PC-9 (cell line): Measurements from ENCODE around the gene TMEM221.

Source experiments
- CTCF ChIP-seq: fragments of 200-600 bp; sonication (generic); conservative IDR thresholded peaks from 2 replicates; pipeline ENCODE4 v1.6.1; 2017; ENCODE audit warnings: mixed run types, antibody characterized with exemption, mild to moderate bottlenecking, moderate library complexity
- EZH2 ChIP-seq: fragments of 200-600 bp; sonication (generic); IDR thresholded peaks from 2 replicates; pipeline ENCODE4 v1.8.0; 2017; ENCODE audit warnings: antibody characterized with exemption, low read depth

DNA sequence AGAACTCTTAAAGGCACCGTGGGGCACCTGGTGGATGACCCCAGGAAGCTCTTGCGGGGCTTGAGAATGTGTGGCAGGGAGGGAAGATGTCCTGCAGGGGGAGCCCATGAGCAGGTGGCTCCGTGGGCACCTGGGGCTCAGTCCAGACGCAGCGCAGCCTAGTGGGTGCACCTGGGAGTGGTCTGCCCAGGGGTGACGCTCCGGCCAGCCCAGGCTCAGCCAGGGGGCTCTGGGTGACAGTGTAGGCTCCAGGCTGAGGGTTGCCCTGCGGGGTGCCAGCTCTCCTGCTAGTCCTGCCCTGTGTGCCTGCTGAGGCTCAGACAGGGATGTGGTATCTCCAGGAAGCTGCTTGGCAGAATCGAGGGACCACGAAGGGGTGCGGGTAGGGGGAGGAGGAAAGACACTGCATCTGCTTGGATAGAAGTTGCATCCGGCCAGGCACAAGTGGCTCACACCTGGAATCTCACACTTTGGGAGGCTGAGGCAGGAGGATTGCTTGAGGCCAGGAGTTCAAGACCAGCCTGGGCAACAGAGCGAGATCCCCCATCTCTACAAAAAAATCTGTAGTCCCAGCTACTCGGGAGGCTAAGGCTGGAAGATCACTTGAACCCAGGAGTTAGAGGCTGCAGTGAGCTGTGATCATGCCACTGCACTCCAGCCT lies 48.0 kb upstream of the TMEM221 start:
- TF ChIP-seq EZH2 (no peak), CTCF (peak; percentile 96)
